A549 (cell line): ENCODE results near the gene FAM78B. TPM values are rescaled to one million over a fixed set of nuclear protein-coding genes. Genes with fewer than 3 reads are reported as not detected.

ENCODE experiments used
- ATAC-seq, 2 experiments: fragments of 200-7000 bp in 1 of 2; fragments of >200 bp in 1 of 2; cut with Nextera tagmentation in 1 of 2; cut with Tn5 transposase in 1 of 2; 3 replicates each; pipeline versions ENCODE4 v1.8.0 to v1.9.1; 2018 to 2020; ENCODE audit warnings: mild to moderate bottlenecking in 1 of 2, moderate library complexity in 1 of 2
- CTCF ChIA-PET: fragments of 300-600 bp; sonication (Branson Sonifier 250); formaldehyde crosslinking; extraction: SDS; loops from one replicate; lab custom pipeline; 2021; ENCODE audit warnings: antibody characterized with exemption, inconsistent platforms; lab: Yijun Ruan, JAX
- POLR2A ChIA-PET: fragments of 350-600 bp; formaldehyde crosslinking; extraction: SDS; loops from one replicate; lab custom pipeline; 2021; ENCODE audit warnings: antibody characterized with exemption, inconsistent platforms; lab: Yijun Ruan, JAX
- DNase-seq, 2 experiments: peaks; one replicate each; pipeline versions ENCODE4 v3.0.0 to v3.0.0-alpha.2; 2011 to 2016; ENCODE audit warnings: low read depth in 1 of 2, low spot score in 1 of 2
- FAIRE-seq: peaks from 2 replicates; lab custom pipeline; 2011; peaks lifted over from hg19 to GRCh38; lab: Jason Lieb, UNC
- H3K27ac ChIP-seq, 2 experiments: fragments of >200 bp; sonication (Bioruptor Twin); formaldehyde crosslinking; 3 replicates each; pipeline ENCODE4 v1.5.1; 2016 to 2017
- H3K4me1 ChIP-seq: fragments of >200 bp; sonication (Bioruptor Twin); formaldehyde crosslinking; 3 replicates; pipeline ENCODE4 v1.6.1; 2016
- H3K4me2 ChIP-seq: fragments of >200 bp; sonication (Bioruptor Twin); formaldehyde crosslinking; 3 replicates; pipeline ENCODE4 v1.6.1; 2016
- H3K4me3 ChIP-seq: fragments of >200 bp; sonication (Bioruptor Twin); formaldehyde crosslinking; 3 replicates; pipeline ENCODE4 v1.5.1; 2016
- H3K9me3 ChIP-seq: fragments of >200 bp; sonication (Bioruptor Twin); formaldehyde crosslinking; 3 replicates; pipeline ENCODE4 v1.6.1; 2016
- BHLHE40 ChIP-seq: IDR thresholded peaks from 2 replicates; pipeline ENCODE4 v1.6.1; 2012; ENCODE audit warnings: low read depth, low read length, inconsistent platforms
- CBX2 ChIP-seq: fragments of 200-600 bp; sonication (generic); IDR thresholded peaks from 2 replicates; pipeline ENCODE4 v1.6.1; 2016; ENCODE audit warnings: low read depth, mild to moderate bottlenecking, borderline replicate concordance
- CHD2 ChIP-seq: fragments of 150-350 bp; IDR thresholded peaks from 2 replicates; pipeline ENCODE4 v1.6.1; 2014; ENCODE audit warnings: low read length; ENCODE audit not compliant: partially characterized antibody
- EP300 ChIP-seq, 2 experiments: fragments of >200 bp; sonication (Bioruptor Twin); formaldehyde crosslinking; IDR thresholded peaks; 2 replicates in 1 of 2; 3 replicates in 1 of 2; pipeline ENCODE4 v1.6.1; 2016 to 2017
- FOSB ChIP-seq: fragments of 250-450 bp; sonication (Bioruptor Pico); IDR thresholded peaks from 2 replicates; pipeline ENCODE4 v1.5.0; 2020; ENCODE audit warnings: mild to moderate bottlenecking, moderate library complexity
- GATA3 ChIP-seq: IDR thresholded peaks from 2 replicates; pipeline ENCODE4 v1.6.1; 2012; ENCODE audit warnings: borderline replicate concordance
- MYC ChIP-seq: IDR thresholded peaks from 2 replicates; pipeline ENCODE4 v1.6.1; 2012; ENCODE audit warnings: mild to moderate bottlenecking, inconsistent platforms, low read length, improper control_type of control experiment, borderline replicate concordance
- POLR2AphosphoS2 ChIP-seq: conservative IDR thresholded peaks from 2 replicates; pipeline ENCODE4 v1.6.1; 2012; ENCODE audit warnings: low read length, improper control_type of control experiment, inconsistent platforms
- RCOR1 ChIP-seq: fragments of 150-350 bp; IDR thresholded peaks from 2 replicates; pipeline ENCODE4 v1.6.1; 2014; ENCODE audit warnings: antibody characterized with exemption, low read length, low read depth
- RNF2 ChIP-seq: fragments of 200-600 bp; sonication (generic); IDR thresholded peaks from 2 replicates; pipeline ENCODE4 v1.6.1; 2016; ENCODE audit warnings: low read depth, mild to moderate bottlenecking, antibody characterized with exemption, moderate library complexity, borderline replicate concordance
- SMC3 ChIP-seq: fragments of >200 bp; sonication (Bioruptor Twin); formaldehyde crosslinking; IDR thresholded peaks from 3 replicates; pipeline ENCODE4 v1.6.1; 2018; ENCODE audit warnings: inconsistent platforms
- SREBF2 ChIP-seq: fragments of 450-650 bp; IDR thresholded peaks from 2 replicates; pipeline ENCODE4 v1.6.1; 2014; ENCODE audit warnings: mild to moderate bottlenecking, moderate library complexity
- ZSCAN20 ChIP-seq: fragments of 250-450 bp; sonication (Bioruptor Pico); IDR thresholded peaks from 2 replicates; pipeline ENCODE4 v1.8.0; 2022; ENCODE audit warnings: mild to moderate bottlenecking, moderate library complexity
- WGBS: methylation state at CpG from one replicate; pipeline ENCODE4 v1.1.6; 2017; ENCODE audit errors: missing lambda C conversion rate; 5-methylcytosine and 5-hydroxymethylcytosine counted together
- polyA plus RNA-seq, 4 experiments: library from polyadenylated mRNA; depleted of rRNA in 3 of 4; stranded (reverse); fragments of >200 nt; fragmentation: RNase III in 1 of 4; extraction: RNeasy Plus Mini Kit Qiagen cat#74134 plus additional on column Dnase treatment in 1 of 4; gene quantifications; 2 replicates in 3 of 4; 3 replicates in 1 of 4; pipeline ENCODE4 v1.2.3, GENCODE V29; 2011 to 2017
- TF ChIP-seq, protein P1 (sequence below): IDR thresholded peaks from 2 replicates; pipeline ENCODE4 v1.6.1; 2012; ENCODE audit warnings: low read depth, borderline replicate concordance
- TF ChIP-seq, protein P2 (sequence below): fragments of 450-650 bp; IDR thresholded peaks from 2 replicates; pipeline ENCODE4 v1.6.1; 2014; ENCODE audit warnings: antibody characterized with exemption
- TF ChIP-seq, protein P3 (sequence below): IDR thresholded peaks from 2 replicates; pipeline ENCODE4 v1.6.1; 2012
- TF ChIP-seq, protein P4 (sequence below): fragments of 200-600 bp; sonication (generic); IDR thresholded peaks from 2 replicates; pipeline ENCODE4 v1.6.1; 2016; ENCODE audit warnings: antibody characterized with exemption, mild to moderate bottlenecking, moderate library complexity
- TF ChIP-seq, protein P5 (sequence below): IDR thresholded peaks from 2 replicates; pipeline ENCODE4 v1.6.1; 2012

FAM78B gene
- polyA plus RNA-seq, 2 of the 4 experiments (the other 2 are of a cell fraction) = 0.13 to 0.34 TPM

DNA sequence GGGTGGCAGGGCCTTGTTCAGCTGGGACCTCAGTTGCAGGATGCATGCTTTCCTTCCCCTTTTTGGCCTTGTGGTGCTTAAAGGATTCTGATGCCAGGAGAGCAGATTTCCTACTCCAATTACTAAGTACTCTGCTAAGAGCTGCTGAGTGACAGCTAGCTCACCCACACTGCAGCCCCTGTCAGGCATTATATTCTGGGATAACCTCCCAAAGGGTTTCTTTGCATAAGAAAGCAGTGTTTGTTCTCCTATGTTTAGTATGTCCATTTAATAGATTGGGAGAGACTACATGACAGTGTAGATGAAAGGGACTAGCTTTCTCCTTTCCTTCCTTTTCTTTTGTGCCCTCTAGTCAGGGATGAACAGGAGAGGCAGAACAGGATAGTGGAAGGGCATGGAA lies 100.7 kb downstream of the FAM78B start:
- Histone ChIP-seq H3K4me1 (no peaks in the 10 kb centered on the region), H3K4me3 (no peak overlapping the region), H3K4me2 (no peak overlapping the region), H3K9me3 (no peaks in the 10 kb centered on the region), H3K27ac (no peak overlapping the region)
- TF ChIP-seq MYC = no peak
- no peak for FAIRE-seq
- ChIA-PET POLR2A (no interaction called here), CTCF (no interaction called here)
- DNase-seq = no peak
- no peak for ATAC-seq

DNA sequence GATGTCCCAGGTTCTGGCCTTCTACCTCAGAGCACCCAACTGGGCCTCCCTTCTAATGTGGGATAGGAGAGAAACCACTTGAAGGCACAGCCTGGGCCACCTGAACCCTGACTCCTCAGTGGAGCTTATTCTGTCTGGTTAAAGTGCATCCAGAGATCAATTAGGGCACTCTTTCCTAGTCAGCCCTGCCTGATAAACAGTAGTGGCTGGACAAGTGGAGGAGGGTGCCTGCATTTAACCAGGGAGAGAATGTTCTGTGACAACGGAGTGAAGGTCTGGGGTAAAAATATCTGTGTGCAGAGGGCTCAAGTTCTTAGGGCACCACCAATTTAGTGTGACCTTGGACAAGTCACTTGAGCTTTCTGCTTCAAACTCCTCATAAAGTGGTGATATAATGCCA lies 101.8 kb downstream of the FAM78B start:
- CTCF ChIA-PET = interaction anchor here (1.3 kb wide), 1 partner anchor 140 kb away, joined by 4 read pairs; no protein-coding TSS in a partner anchor
- DNase-seq = no peak
- Histone ChIP-seq H3K4me2 (no peak overlapping the region), H3K9me3 (no peaks in the 10 kb centered on the region), H3K27ac (no peak overlapping the region), H3K4me1 (no peaks in the 10 kb centered on the region), H3K4me3 (no peak overlapping the region)
- no peak for FAIRE-seq
- TF ChIP-seq, protein P1, sequence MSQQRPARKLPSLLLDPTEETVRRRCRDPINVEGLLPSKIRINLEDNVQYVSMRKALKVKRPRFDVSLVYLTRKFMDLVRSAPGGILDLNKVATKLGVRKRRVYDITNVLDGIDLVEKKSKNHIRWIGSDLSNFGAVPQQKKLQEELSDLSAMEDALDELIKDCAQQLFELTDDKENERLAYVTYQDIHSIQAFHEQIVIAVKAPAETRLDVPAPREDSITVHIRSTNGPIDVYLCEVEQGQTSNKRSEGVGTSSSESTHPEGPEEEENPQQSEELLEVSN = no peak
- TF ChIP-seq SREBF2 (no peak), FOSB (CRISPR knock-in tag) (no peak), CBX2 (no peak)
- WGBS = 0% methylated on average over 1 of the region's 1 CpG
- no peak for ATAC-seq
- POLR2A ChIA-PET = no interaction called here

DNA sequence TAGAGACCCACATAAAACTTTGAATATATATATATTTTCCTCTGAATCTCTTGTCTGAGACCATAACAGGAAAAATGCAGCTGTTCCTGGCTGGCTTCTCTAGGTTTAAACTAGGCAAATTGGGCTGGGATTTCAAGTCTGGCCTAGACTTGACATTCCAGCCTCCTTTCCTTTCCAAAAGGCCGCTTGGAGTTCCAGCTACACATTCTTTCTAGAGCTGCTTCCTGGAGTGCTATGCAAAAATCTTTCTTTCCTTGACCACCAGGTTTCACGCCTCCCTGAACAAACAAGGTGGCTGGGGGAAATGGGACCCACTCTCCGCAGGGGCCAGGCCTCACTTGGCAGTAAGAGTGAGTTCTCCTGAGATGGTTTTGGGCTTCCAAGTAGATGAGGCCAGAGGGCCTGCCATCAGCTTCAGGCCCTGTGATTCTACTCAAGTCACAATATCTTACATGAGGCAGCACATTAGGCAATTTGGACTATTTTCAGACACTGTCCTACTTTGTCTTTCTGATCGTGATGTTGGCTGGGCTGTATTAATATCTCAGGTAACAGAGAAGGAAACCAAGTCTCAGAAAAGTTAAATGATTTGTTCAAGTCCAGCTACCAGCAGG lies 102.4 kb downstream of the FAM78B start:
- no peak for DNase-seq
- ATAC-seq = no peak
- POLR2A ChIA-PET = no interaction called here
- no peak overlapping the region for H3K4me3 ChIP-seq
- H3K4me2 ChIP-seq = no peak overlapping the region
- H3K27ac ChIP-seq = no peak overlapping the region
- no peak for TF ChIP-seq POLR2AphosphoS2
- no peak for TF ChIP-seq SMC3
- TF ChIP-seq, protein P2, sequence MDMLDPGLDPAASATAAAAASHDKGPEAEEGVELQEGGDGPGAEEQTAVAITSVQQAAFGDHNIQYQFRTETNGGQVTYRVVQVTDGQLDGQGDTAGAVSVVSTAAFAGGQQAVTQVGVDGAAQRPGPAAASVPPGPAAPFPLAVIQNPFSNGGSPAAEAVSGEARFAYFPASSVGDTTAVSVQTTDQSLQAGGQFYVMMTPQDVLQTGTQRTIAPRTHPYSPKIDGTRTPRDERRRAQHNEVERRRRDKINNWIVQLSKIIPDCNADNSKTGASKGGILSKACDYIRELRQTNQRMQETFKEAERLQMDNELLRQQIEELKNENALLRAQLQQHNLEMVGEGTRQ = no peak
- no peak for TF ChIP-seq ZSCAN20
- no peak for TF ChIP-seq CHD2
- TF ChIP-seq, protein P3, sequence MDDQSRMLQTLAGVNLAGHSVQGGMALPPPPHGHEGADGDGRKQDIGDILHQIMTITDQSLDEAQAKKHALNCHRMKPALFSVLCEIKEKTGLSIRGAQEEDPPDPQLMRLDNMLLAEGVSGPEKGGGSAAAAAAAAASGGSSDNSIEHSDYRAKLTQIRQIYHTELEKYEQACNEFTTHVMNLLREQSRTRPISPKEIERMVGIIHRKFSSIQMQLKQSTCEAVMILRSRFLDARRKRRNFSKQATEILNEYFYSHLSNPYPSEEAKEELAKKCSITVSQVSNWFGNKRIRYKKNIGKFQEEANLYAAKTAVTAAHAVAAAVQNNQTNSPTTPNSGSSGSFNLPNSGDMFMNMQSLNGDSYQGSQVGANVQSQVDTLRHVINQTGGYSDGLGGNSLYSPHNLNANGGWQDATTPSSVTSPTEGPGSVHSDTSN = no peak
- TF ChIP-seq RNF2 = no peak
- TF ChIP-seq, protein P4, sequence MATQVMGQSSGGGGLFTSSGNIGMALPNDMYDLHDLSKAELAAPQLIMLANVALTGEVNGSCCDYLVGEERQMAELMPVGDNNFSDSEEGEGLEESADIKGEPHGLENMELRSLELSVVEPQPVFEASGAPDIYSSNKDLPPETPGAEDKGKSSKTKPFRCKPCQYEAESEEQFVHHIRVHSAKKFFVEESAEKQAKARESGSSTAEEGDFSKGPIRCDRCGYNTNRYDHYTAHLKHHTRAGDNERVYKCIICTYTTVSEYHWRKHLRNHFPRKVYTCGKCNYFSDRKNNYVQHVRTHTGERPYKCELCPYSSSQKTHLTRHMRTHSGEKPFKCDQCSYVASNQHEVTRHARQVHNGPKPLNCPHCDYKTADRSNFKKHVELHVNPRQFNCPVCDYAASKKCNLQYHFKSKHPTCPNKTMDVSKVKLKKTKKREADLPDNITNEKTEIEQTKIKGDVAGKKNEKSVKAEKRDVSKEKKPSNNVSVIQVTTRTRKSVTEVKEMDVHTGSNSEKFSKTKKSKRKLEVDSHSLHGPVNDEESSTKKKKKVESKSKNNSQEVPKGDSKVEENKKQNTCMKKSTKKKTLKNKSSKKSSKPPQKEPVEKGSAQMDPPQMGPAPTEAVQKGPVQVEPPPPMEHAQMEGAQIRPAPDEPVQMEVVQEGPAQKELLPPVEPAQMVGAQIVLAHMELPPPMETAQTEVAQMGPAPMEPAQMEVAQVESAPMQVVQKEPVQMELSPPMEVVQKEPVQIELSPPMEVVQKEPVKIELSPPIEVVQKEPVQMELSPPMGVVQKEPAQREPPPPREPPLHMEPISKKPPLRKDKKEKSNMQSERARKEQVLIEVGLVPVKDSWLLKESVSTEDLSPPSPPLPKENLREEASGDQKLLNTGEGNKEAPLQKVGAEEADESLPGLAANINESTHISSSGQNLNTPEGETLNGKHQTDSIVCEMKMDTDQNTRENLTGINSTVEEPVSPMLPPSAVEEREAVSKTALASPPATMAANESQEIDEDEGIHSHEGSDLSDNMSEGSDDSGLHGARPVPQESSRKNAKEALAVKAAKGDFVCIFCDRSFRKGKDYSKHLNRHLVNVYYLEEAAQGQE = no peak
- TF ChIP-seq, all 56 proteins: peak for 0
- WGBS = 10% methylated on average over 4 of the region's 4 CpGs
- CTCF ChIA-PET = interaction anchor here (1.3 kb wide), 1 partner anchor 140 kb away, joined by 4 read pairs; no protein-coding TSS in a partner anchor
- H3K4me1 ChIP-seq = no peaks in the 10 kb centered on the region
- H3K9me3 ChIP-seq = no peaks in the 10 kb centered on the region
- FAIRE-seq = no peak

DNA sequence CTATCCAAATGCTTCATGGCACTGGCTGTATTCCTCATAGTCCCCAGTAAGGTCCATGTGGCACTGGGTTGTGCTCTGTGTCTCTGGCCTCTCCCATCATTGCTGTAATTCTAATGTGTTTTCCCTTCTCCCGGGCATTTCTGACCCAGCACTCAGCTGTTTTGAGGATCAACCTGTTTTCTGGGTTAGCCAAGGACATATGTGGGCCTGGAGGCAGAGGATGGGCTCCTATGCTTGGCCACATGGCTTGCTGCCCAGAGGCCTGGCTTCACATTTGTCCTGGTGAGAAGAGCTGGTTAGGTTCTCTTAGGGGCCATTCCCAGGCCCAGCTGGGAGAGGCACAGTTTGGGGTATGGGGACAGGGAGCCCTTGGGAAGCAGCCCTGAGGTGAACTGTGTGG lies 103.1 kb downstream of the FAM78B start:
- POLR2A ChIA-PET = no interaction called here
- CTCF ChIA-PET = interaction anchor here (1.3 kb wide), 1 partner anchor 139 kb away, joined by 4 read pairs; no protein-coding TSS in a partner anchor
- Histone ChIP-seq H3K4me3 (no peak overlapping the region), H3K9me3 (no peaks in the 10 kb centered on the region), H3K27ac (no peak overlapping the region), H3K4me2 (no peak overlapping the region), H3K4me1 (no peaks in the 10 kb centered on the region)
- ATAC-seq (no peak), DNase-seq (no peak), FAIRE-seq (no peak)
- 0% methylated on average over 1 of the region's 1 CpG for WGBS
- TF ChIP-seq EP300 (IDR thresholded peaks at IDR 0.05) (no peak), ZSCAN20 (no peak), BHLHE40 (no peak), RCOR1 (no peak), FOSB (CRISPR knock-in tag) (no peak), GATA3 (no peak), CBX2 (no peak)
- TF ChIP-seq, protein P5, sequence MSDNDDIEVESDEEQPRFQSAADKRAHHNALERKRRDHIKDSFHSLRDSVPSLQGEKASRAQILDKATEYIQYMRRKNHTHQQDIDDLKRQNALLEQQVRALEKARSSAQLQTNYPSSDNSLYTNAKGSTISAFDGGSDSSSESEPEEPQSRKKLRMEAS = no peak
- TF ChIP-seq, protein P4 = no peak
